ENCODE results near the gene LRRC36. TPM values are rescaled to one million over a fixed set of nuclear protein-coding genes. Genes with fewer than 3 reads are reported as not detected.
A peak's percentile ranks its signal among the peaks of the same experiment; 100 is the strongest.
"Not testable (repeated sequence)": the region's sequence is repeated elsewhere in the genome, so short reads cannot be mapped to it uniquely, and the experiment has no call there.

The LRRC36 gene
- total RNA-seq, 4 donors from 2014 or later = 0.42 to 0.56 TPM; not detected in 2

DNA sequence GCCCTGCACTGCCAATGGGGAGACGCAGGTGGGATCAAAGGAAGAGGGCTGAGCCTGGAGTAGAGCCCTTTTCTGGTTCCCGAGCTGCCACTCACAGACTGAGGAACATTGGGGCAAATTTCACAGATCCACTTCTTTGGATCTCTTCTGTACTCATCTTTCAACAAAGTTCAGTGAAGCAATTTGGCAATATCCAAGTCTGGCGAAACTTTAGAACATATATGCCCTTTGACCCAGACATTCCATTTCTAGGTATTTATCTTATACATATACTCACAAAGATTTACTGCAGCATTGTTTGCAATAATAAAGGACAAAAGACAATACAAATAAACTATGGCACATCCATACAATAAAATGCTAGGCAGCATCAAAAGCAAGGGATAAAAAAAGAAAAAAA is 84.7 kb downstream of the LRRC36 start:
- Histone ChIP-seq H3K27ac (no peak overlapping the region), H3K36me3 (no peaks in the 10 kb centered on the region), H3K4me3 (no peak overlapping the region), H3K27me3 (no peaks in the 10 kb centered on the region), H3K4me1 (peaks cover 57% of the 10 kb centered on the region), H3K9me3 (no peaks in the 10 kb centered on the region)
- TF ChIP-seq EP300 (IDR thresholded peaks at IDR 0.05) (no peak), POLR2AphosphoS5 (IDR thresholded peaks at IDR 0.05) (no peak), CTCF (IDR thresholded peaks at IDR 0.05) (no peak), POLR2A (IDR thresholded peaks at IDR 0.05) (no peak)
- WGBS = 91% methylated on average over 3 of the region's 3 CpGs
- no peak for DNase-seq (ENCODE audit: low spot score in 2 of 2)

DNA sequence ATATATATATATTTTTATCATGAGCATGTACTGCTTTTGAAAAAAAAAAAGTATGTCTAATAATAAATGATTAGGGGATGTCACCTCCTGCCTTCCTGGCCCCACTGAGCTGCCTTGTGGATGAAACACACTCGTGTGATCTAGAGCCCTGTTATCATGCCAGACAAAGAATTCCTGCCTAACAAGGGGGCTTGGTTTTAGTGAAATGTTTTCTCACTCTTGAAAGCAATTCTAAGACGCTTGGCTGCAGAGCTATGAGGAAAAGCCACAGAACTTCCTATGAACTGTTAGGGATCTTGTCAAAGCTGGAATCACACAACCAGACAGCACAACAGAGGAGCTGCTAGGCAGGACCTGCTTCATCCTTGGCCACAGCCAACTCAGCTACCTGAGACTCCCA is 85.7 kb downstream of the LRRC36 start:
- no peak for DNase-seq (ENCODE audit: low spot score in 2 of 2)
- H3K9me3 ChIP-seq = no peaks in the 10 kb centered on the region
- H3K27me3 ChIP-seq = no peaks in the 10 kb centered on the region
- 44% methylated on average over 2 of the region's 2 CpGs for WGBS
- peaks cover 57% of the 10 kb centered on the region for H3K4me1 ChIP-seq
- no peak overlapping the region for H3K27ac ChIP-seq
- no peaks in the 10 kb centered on the region for H3K36me3 ChIP-seq
- TF ChIP-seq POLR2AphosphoS5 (IDR thresholded peaks at IDR 0.05) = no peak
- no peak for TF ChIP-seq EP300 (IDR thresholded peaks at IDR 0.05)
- no peak for TF ChIP-seq CTCF (IDR thresholded peaks at IDR 0.05)
- no peak for TF ChIP-seq POLR2A (IDR thresholded peaks at IDR 0.05)
- H3K4me3 ChIP-seq = no peak overlapping the region

DNA sequence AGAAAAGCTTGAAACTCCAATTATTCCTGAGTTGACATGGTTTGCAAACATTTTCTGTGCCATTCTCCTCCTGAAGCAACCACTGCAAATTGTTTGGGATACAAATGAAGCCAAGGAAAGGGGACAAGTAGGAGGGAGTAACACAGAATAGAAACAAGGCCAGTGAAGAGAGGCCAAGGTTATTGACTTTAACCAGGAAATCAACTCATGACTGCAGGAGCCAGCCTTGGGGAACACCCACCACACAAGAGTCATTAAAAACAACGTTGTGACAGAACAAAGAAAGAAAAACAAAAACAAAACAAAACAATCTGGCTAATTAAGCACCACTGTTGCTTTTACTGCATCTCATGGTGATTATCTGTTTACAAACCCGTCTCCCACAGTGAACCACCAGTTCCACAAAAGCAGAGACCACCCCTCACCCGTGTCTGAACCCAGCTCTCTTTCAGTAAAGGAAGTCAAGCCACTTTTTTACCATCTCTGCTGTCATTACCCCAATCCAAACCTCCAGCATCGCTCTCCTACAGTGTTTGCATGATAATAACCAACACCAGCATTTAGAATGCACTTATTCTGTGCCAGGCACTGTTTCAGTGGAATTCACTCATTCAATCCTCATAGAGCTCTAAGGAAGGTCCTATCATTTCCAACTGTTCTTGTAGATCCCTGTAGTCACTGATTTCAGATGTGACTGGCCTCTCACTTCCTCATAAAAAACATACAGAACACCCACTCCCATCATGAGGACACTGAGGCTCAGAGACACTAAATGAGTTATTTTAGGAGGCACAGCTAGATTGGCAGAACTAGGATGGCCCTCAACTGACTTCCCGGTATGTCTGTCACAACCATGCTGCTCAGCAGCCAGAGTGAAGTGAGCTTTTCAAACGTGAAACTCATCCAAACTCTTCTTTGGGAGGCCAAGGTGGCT is 87.6 kb downstream of the LRRC36 start:
- WGBS = 48% methylated on average over 6 of the region's 6 CpGs
- DNase-seq (ENCODE audit: low spot score in 2 of 2) = no peak
- no peak for TF ChIP-seq CTCF (IDR thresholded peaks at IDR 0.05)
- TF ChIP-seq EP300 (IDR thresholded peaks at IDR 0.05) = no peak
- TF ChIP-seq POLR2AphosphoS5 (IDR thresholded peaks at IDR 0.05) = no peak
- TF ChIP-seq POLR2A (IDR thresholded peaks at IDR 0.05) = no peak

DNA sequence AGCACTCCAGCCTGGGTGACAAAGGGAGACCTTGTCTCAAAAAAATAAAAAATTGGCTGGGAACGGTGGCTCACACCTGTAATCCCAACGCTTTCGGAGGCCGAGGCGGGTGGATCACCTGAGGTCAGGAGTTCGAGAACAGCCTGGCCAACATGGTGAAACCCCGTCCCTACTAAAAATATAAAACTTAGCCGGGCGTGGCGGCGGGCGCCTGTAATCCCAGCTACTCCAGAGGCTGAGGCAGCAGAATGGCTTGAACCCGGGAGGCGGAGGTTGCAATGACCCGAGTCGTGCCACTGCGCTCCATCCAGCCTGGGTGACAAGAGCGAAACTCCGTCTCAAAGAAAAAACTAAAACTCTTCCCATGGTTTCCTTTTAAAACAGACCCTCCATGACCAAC is 88.8 kb downstream of the LRRC36 start:
- Histone ChIP-seq H3K27ac (peak overlapping the region; percentile 82), H3K4me1 (peaks cover 41% of the 10 kb centered on the region), H3K4me3 (peak overlapping the region; percentile 77)
- not testable (repeated sequence) for DNase-seq (ENCODE audit: low spot score in 2 of 2); H3K36me3 ChIP-seq; H3K27me3 ChIP-seq; H3K9me3 ChIP-seq
- WGBS = 82% methylated on average over 19 of the region's 19 CpGs

More for the DNA sequence above, 87.6 kb downstream of the LRRC36 start:
- H3K27me3 ChIP-seq = no peaks in the 10 kb centered on the region
- peaks cover 49% of the 10 kb centered on the region for H3K4me1 ChIP-seq
- no peaks in the 10 kb centered on the region for H3K36me3 ChIP-seq
- H3K4me3 ChIP-seq = no peak overlapping the region
- peak overlapping the region; percentile 82 for H3K27ac ChIP-seq
- no peaks in the 10 kb centered on the region for H3K9me3 ChIP-seq

DNA sequence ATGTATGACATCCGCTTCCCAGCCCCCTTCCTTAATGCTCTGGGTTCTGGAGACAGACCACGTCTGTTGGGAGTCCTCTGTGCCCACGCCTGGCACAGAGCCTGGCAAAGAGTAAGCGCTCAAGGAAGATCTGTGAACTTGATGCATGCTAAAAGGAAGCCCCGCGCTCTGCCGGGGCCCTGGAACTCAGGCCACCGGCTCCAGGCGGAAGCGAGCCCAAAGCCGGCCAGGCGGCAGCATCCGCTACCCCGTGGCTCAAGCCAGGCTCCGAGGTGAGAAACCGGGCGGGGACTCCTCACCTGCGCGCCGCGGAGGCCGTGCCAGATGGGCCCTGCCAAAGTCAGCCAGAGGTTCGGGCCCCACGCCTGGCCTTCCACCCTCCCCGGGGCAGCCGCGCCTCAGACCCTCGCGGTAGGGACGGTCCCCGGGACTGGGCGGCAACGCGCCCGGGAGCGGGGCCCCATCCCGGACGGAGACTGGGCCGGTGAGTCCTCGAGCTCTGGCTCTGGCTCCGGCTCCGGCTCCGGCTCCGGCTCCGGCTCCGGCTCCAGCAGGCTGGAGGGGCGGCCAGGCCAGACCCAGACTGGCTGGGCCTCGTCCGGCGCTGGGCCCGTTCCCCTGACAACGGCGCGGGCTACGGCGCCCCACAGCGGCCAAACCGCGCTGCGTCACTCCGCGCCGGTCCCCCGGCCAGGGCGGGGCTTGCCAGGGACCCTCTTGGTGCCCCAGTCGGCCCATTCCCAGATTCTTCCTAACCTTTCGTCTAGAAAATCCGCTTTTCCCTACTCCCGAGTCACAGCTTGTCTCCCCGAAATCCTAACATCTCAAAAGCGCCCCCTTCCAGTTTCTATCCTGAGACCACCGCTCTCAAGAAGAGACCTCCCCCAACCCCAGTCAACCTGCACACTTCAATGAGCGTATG is 89.5 kb downstream of the LRRC36 start, which contains the start of gene ZDHHC1:
Gene ZDHHC1 (minus strand): TSS at position 606 of the 922 bp plus-strand sequence. CDS start 8,702 bp downstream, outside the sequence.
- TF ChIP-seq CTCF (IDR thresholded peaks at IDR 0.05) (peak; percentile 10 to 46), POLR2A (IDR thresholded peaks at IDR 0.05) (peak in 1 of 2 donors; percentile 45), EP300 (IDR thresholded peaks at IDR 0.05) (no peak), POLR2AphosphoS5 (IDR thresholded peaks at IDR 0.05) (peak in 1 of 3 donors; percentile 85)
- 1% methylated on average over 41 of the region's 73 CpGs for WGBS
- H3K27me3 ChIP-seq = no peaks in the 10 kb centered on the region
- H3K36me3 ChIP-seq = no peaks in the 10 kb centered on the region
- DNase-seq (ENCODE audit: low spot score in 2 of 2) = peak in 1 of 2 donors; percentile 79
- H3K4me1 ChIP-seq = peaks cover 41% of the 10 kb centered on the region
- peak within 1 kb of the TSS; percentile 82 for H3K27ac ChIP-seq
- no peaks in the 10 kb centered on the region for H3K9me3 ChIP-seq
- H3K4me3 ChIP-seq = peak within 1 kb of the TSS; percentile 77
